GM18951 (cell line): Measurements from ENCODE around the gene XPOT.
"Not testable (repeated sequence)": the region's sequence is repeated elsewhere in the genome, so short reads cannot be mapped to it uniquely, and the experiment has no call there.

Experiments
- POLR2A ChIP-seq: IDR thresholded peaks from 4 replicates; pipeline ENCODE4 v1.6.1; 2011; ENCODE audit warnings: mild to moderate bottlenecking; ENCODE audit not compliant: insufficient read length, insufficient read depth; ENCODE audit errors: extremely low read depth
- in situ Hi-C: fragments of 300-500 bp; cut with MboI; formaldehyde crosslinking; loops from one replicate; pipeline ENCODE4 v1.12.0; 2022; ENCODE audit warnings: low sequenced_read_pairs, mixed read lengths, inconsistent platforms; ENCODE audit not compliant: unreplicated experiment

Gene XPOT

DNA sequence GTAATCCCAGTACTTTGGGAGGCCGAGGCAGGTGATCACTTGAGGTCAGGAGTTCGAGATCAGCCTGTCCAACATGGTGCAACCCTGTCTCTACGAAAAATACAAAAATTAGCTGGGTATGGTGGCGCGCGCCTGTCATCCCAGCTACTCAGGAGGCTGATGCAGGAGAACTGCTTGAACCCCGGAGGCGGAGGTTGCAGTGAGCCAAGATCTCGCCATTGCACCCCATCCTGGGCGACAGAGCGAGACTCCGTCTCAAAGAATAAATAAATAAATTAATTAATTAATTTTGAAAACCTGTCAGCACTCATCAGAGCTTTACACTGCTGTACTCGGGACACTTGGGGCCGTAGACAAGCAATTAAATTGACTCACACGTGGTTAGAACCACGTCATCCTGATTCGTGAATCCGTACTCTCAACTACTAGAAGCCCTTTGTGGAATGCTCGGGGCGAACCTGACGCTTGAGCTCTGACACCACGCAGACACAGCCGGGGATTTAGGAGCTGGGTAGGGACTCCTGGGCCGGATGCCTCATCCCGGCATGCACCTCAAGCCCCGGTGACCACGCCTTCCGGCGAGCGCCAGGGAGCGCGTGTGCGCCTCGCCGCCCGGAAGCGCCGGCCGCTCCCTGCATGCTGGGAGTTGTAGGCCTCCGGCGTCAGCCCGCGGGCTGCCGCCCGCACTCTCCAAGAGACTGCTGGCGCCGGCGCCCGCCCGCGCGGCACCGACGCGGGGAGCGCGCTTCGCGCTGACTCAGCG, at the start of gene XPOT:
TSS of gene XPOT (plus strand) at position 686 of the 763 bp plus-strand sequence. CDS start 5,644 bp downstream, outside the sequence.
- in situ Hi-C loops = no loop called here
- TF ChIP-seq POLR2A = peak; percentile 96

DNA sequence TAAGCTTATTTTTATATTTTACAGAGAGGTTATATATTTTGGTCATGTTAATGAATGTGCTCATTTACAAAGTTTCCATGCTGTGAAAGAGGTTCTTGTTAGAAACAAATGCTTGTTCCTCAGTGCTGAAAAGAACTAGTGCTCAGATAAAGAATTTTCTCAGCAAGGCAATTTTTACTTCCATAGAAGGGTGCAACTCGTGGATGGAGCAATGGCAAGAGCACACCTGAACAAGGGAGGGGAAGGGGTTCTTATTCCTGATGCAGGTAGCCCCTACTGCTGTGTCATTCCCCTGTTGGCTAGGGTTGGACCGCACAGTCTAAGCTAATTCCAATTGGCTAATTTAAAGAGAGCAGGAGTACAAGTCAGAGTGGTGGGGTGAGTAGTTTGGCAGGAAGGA, 48.0 kb upstream of the XPOT start:
- in situ Hi-C loops = not testable (repeated sequence)

DNA sequence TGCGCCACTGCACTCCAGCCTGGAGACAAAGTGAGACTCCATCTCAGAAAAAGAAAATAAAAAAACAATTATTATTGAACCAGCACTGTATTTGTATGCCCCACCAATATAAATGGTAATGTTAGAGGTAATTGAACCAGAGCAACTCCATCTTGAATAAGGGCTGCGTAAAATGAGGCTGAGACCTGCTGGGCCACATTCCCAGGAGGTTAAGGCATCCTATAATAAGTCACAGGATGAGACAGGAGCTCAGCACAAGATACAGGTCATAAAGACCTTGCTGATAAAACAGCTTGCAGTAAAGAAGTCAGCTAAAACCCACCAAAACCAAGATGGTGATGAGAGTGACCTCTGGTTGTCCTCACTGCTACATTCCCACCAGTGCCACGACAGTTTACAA, 43.0 kb upstream of the XPOT start:
- in situ Hi-C loops = not testable (repeated sequence)

DNA sequence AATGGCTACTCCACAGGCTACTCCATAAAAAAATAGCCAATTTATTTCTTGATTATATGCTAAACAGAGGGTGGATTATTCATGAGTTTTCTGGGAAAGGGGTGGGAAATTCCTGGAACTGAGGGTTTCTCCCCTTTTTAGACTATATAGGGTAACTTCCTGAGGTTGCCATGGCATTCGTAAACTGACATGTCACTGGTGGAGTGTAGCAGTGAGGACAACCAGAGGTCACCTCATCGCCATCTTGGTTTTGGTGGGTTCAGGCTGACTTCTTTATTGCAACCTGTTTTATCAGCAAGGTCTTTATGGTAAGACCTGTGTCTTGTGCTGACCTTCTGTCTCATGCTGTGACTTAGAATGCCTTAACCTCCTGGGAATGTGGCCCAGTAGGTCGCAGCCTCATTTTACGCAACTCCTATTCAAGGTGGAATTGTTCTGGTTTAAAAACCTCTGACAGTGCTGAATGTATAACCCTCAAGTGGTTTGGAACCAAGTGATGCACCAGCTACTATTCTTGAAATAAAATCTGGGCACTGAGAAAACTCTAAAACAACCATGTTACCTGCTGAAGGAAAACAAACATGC, 41.4 kb upstream of the XPOT start:
- in situ Hi-C loops = no loop called here
- TF ChIP-seq POLR2A = no peak

DNA sequence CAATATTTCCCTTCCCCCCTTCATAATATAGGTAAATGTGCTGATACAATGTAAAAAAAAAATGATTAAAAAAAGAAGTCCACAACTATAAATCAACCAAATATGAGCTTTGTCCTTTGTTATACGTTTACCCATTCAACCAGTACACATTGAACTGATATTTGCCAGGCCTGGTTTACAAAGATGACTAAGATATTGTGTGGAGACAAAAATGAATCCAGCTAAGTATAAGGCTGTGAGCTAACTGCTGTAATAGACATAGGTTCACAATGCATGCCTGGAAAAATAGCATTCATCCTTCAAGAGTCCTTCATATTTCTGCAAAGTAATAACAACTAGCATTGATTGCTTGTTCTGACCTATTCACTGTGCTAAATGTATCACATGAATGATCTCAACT, 20.5 kb upstream of the XPOT start:
- in situ Hi-C loops = no loop called here
- TF ChIP-seq POLR2A = no peak

- TF ChIP-seq POLR2A = no peak
- in situ Hi-C loops = no loop called here
Observed at GRCh38 chr12:64385019-64385418, 19.2 kb upstream of the XPOT start.

- in situ Hi-C loops = no loop called here
Observed at GRCh38 chr12:64385468-64385867, 18.7 kb upstream of the XPOT start.

DNA sequence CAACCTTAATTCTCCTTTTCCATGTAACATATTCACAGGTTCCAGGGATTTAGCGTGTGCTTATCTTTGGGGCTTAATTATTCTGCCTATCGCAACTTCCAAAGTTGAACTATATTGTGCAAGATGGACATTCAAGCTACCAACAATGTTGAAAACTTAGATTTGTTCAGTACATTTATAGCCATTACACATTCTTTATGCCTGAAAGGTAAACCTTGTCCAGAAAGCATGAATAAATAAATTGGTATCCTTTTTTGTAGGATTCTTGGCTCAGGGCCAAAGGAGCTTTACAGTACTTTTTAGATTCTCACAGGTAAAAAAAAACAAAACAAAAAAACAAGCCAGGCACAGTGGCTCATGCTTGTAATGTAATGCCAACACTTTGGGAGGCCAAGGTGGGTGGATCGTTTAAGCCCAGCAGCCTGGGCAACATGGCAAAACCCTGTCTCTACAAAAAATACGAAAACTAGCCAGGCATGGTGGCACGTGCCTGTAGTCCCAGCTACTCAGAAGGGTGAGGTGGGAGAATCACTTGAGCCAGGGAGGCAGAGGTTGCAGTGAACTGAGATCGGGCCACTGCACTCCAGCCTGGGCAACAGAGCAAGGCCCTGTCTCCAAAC, 16.9 kb upstream of the XPOT start:
- in situ Hi-C loops = no loop called here
- no peak for TF ChIP-seq POLR2A

More at GRCh38 chr12:64385468-64385867, 18.7 kb upstream of the XPOT start:
- no peak for TF ChIP-seq POLR2A

DNA sequence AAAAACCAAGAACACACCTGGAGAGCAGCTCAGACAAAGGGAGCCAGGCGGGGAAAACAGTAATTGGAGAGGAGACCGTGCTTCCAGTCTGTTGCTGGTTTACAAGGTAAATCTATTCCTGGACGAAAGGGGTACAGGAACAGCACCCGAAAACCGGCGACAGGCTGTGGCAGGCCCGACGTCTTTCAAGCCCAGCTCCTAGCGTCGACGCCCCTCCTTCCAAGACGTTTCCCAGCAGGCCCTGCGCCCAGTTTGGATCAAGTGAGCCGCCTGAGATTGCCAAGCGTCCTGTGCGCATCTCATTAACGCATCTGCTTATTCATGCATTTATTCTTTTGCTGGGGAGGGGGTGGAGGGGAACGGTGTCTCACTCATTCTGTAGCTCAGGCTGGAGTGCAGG, 15.0 kb upstream of the XPOT start:
- TF ChIP-seq POLR2A = no peak
- in situ Hi-C loops = no loop called here

DNA sequence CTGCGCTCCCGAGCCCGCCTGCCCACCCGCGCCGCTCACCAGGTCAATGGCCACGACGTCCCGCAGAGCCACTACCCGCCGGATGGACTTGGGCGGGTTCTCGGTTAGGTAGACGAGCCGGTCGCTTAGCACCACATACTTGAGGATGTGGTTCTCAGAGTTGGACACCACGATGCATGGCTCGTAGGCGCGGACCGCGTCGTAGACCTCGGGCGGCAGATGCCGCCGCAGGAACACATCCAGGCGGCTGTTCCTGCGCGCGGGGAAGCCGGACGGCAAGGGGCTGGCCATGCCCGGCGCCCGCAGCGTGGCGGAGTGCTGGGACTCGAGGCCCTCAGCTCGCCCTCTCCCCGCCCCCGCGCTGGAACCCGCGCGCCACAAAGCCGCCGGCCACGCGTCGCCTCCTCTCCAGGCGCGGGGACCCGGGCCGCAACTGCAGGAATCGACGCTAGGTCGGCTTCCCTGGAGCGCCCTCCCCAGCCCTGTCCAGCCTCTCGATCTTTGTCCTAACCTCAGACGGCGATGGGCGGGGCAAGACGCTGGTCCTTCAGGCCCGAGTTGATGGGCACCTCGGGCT, 13.8 kb upstream of the XPOT start, which contains the start of gene C12orf56:
TSS of gene C12orf56 (minus strand) at position 484 of the 577 bp plus-strand sequence. CDS start at position 291, 193 bp downstream.
- no peak for TF ChIP-seq POLR2A
- in situ Hi-C loops = no loop called here

- no peak for TF ChIP-seq POLR2A
- in situ Hi-C loops = no loop called here
Observed at GRCh38 chr12:64392221-64392620, 12.0 kb upstream of the XPOT start.

DNA sequence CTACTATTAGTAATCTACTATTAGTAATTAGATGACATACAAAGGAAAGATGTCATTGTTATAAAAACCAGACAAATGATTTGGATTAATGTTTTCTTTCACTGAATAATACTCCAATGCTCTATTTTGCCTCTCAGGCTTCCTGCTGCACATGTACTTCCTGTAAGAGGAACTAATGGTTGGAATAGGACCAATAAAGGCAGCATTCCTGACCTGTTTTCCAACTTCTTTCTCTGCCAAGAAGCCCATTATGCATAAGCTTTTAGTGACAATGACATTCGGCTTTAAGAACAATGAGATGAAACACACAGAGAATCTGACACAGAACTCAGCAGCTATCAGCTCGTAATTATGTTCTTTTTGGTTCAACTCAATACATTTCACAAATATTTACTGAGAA, 8.5 kb upstream of the XPOT start:
- TF ChIP-seq POLR2A = no peak
- in situ Hi-C loops = no loop called here

DNA sequence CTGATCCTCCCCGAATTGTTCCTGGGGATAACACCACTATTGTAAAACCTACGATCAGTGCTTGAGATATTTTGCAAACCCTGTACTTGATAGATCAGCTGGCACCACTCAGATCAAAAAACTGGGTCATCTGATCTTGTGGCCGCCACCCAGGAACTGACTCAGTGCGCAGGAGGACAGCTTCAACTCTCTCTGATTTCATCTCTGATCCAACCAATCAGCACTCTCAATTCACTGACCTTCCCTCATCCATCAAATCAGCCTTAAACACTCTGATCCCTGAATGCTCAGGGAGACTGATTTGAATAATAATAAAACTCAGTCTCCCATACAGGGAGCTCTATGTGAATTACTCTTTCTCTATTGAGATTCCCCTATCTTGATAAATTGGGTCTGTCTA, 4.2 kb upstream of the XPOT start:
- no peak for TF ChIP-seq POLR2A
- in situ Hi-C loops = no loop called here

GRCh38 chr12:64402181-64402580, 2.0 kb upstream of the XPOT start:
- in situ Hi-C loops = no loop called here

More at GRCh38 chr12:64402181-64402580, 2.0 kb upstream of the XPOT start:
- no peak for TF ChIP-seq POLR2A
